Measurements from ENCODE around the gene ELP4.

Gene ELP4

DNA sequence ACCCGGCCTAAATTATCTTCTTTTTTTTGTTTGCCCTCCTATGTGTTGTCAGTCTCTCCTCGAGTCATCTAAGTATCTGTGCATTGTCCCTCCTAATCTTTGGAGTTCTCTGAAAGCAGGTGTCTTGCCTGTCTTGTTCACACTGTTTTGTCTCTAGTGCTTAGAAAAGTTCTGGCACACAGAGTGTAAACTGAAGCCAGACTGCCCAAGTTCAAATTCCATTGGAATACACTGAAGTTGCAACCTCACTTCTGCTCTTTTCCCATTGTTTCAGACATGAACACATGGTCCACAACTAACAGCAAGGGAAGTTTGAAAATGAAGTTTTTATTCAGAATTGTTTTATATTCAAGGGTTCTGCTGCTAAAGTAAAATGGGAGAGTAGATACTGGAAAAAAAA lies 262.8 kb downstream of the ELP4 start:
- DNase-seq (ENCODE audit: low read depth) = no peak

GRCh38 chr11:31779374-31779791 lies 269.8 kb downstream of the ELP4 start:
- no peak for DNase-seq (ENCODE audit: low read depth)

DNA sequence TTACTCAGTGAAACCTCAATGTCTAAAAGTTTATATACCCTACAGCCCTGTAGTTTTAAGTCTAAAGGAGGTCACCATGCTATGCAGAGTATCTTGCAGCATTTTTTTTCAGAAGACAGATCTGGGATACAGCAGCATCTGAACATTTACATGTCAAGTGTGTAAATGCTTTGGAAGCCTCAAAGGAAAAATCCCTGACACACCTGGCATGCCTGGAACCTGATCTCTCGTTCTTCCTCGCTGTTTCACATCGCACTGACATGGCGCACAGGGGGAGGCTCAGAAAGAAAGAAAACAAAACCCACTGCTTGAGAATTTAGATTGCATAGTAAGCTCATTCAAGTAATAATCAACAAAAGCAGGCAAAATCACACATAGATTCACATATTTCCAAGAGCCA lies 270.5 kb downstream of the ELP4 start:
- DNase-seq (ENCODE audit: low read depth) = no peak

DNA sequence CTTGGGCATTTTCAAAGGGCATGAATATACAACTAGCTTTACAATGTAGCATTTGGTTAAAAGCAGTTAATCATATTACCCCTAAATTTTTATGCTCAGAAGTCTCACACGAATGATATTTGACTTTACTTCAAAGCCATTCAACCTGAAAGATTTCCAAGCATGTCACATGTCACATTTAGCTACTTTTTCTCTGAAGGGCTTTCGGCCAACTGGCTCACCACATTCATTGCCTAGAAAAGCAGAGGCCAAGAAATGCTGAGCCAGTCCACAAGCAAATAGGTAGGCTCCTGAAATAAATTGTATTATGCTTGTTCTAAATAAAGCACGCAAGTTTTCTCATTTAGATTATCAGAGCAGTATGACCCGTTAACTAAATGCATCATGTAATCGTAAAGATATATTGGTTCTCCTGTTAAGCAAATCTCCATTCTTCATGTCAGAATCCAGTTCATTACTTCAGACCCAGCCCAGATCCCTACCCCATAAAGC lies 271.0 kb downstream of the ELP4 start:
- DNase-seq (ENCODE audit: low read depth) = no peak

- no peak for DNase-seq (ENCODE audit: low read depth)
These were observed 272.7 kb downstream of the ELP4 start for GRCh38 chr11:31782257-31782656.

DNA sequence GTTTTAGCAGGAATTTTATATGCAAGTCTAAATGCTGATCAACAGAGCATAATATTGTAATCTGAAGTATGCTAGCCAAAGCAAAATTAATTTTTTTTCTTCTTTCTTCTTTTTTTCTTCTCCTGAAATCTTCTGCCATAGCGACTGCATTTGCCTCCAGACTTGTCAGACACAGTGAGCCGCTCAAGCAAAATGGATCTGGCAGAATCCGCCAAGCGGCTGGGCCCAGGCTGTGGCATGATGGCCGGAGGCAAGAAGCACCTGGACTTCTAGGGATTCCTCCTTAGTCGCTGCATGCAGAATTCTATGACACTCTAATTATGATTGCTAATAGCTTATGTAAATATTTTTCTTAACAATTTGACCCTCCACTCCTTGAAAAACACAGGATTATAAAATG lies 273.7 kb downstream of the ELP4 start:
- no peak for DNase-seq (ENCODE audit: low read depth)

DNA sequence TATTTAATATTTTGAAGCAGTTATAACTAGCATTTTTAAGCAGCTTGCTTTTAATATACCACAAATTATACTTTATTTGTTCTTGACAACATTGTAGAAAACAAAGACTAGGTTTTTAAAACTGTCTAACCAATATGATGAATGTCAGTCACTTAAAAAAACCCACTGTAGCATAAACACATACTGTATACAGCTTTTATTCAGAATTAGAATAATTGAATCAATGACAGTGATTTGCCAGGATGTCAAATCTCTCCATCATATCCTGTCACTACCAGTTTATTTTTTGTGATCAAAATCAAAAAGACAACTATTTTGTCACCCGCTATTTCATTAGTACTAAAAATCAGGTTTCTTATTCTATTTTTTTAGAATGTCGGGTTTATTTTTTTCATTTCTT lies 275.0 kb downstream of the ELP4 start:
- DNase-seq (ENCODE audit: low read depth) = no peak

GRCh38 chr11:31786996-31787685 lies 277.6 kb downstream of the ELP4 start:
- DNase-seq (ENCODE audit: low read depth) = no peak

DNA sequence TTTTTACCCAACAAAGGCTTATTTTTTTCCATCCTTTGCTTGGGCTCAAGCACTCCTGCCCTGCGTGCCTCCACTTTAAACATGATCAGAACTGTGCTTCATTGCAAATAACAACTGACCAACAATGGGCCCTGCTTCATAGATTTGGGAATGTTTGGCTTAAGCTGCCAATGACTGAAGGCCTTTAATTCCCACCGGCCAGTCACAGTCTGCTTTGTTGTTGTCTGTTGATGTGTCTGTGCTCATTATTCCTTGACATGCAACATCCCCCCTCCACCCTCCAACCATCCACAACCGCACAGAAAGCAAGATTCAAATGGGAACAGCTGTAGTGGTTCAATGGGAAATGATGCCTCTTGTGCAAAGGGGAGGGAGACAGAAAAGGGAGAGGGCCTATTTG lies 278.5 kb downstream of the ELP4 start:
- DNase-seq (ENCODE audit: low read depth) = no peak

- no peak for DNase-seq (ENCODE audit: low read depth)
These were observed 281.1 kb downstream of the ELP4 start for GRCh38 chr11:31790649-31791048.

DNA sequence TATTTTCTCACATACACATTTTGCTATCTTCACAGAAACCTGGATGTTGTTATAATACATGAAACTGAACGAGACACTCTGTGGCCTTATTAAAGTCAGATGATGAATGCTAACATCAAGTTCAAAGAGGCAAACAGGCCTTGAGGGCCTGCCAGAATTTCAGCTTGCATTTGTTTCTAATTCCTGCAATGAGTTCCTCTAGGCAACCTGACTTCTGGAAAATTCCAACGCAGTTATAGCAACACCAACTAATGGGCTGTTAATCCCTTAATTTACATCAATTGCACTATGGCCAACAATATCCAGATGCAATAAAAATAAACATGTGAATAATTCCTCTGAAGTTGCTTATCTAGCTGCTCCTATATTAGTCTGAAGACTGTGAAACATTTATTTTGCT lies 282.5 kb downstream of the ELP4 start:
- DNase-seq (ENCODE audit: low read depth) = no peak

DNA sequence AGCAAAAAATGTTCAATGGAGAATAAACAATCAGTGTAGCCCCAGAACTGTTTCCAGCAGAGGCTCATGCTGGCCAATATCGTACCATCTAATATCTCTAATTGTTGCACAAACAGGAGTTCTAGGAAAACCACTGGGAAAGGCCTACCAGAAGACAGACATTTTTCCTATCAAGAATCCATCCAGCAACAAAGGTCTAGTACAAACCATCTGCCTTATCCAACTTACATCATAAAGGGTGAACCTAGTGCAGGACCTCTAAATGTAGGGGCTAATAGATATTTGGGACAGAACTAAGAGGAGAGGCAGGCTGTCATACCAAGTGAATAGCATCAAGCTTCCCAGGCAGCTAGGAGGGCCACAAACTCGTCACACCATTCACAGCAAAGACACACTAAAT lies 282.9 kb downstream of the ELP4 start:
- no peak for DNase-seq (ENCODE audit: low read depth)

DNA sequence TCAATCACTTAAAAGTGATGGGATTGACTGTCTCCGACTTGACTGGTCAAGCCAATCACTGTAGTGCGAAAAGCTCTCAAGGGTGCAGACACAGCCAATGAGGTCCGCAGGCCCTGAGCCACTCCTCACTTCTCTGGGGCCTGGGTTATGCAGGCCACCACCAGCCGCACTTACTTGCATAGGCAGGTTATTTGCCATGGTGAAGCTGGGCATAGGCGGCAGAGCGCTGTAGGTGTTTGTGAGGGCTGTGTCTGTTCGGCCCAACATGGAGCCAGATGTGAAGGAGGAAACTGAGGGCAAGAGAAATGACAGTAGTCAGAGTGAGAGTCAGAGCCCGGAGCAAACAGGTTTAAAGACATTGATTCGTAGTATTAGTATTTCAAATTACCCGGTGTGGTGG lies 283.7 kb downstream of the ELP4 start:
- no peak for DNase-seq (ENCODE audit: low read depth)

GRCh38 chr11:31794548-31794947 lies 285.0 kb downstream of the ELP4 start:
- no peak for DNase-seq (ENCODE audit: low read depth)

GRCh38 chr11:31795706-31796498 lies 286.3 kb downstream of the ELP4 start:
- DNase-seq (ENCODE audit: low read depth) = no peak

DNA sequence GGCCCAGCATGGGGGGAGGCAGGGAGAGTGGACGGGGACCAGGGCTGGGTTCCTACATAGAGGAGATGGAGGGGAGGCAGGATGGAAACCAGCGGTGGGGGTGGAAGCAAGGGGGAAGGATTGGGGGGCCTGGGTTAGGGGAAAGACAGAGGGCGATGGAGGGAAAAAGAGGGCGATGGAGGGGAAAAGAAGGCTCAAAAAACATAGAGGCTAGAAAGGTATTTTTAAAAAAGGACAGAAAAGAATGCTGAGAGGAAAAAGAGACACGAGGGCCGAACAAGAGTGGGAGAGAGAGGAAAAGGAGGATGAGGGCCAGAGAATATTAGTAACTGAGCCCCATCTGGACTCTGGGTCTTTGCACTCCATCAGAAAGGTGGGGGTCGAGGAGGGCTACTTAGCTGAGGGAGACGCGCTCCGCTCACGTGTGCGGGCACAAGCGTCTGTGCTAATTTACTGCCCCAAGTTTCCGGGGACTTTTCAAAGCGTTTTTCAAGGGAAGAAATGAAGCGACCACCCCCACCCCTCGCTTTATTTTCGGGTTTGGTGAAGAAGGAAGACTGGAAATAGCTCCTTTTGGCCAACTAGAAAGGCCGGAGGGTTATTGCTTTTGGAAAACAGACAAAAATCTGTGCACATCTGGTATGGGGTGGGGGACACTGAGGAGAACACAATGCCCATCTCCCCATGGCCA lies 287.1 kb downstream of the ELP4 start:
- no peak for DNase-seq (ENCODE audit: low read depth)

- no peak for DNase-seq (ENCODE audit: low read depth)
These were observed 287.9 kb downstream of the ELP4 start for GRCh38 chr11:31797190-31798056.

- DNase-seq (ENCODE audit: low read depth) = no peak
These were observed 288.5 kb downstream of the ELP4 start for GRCh38 chr11:31798057-31798553.

DNA sequence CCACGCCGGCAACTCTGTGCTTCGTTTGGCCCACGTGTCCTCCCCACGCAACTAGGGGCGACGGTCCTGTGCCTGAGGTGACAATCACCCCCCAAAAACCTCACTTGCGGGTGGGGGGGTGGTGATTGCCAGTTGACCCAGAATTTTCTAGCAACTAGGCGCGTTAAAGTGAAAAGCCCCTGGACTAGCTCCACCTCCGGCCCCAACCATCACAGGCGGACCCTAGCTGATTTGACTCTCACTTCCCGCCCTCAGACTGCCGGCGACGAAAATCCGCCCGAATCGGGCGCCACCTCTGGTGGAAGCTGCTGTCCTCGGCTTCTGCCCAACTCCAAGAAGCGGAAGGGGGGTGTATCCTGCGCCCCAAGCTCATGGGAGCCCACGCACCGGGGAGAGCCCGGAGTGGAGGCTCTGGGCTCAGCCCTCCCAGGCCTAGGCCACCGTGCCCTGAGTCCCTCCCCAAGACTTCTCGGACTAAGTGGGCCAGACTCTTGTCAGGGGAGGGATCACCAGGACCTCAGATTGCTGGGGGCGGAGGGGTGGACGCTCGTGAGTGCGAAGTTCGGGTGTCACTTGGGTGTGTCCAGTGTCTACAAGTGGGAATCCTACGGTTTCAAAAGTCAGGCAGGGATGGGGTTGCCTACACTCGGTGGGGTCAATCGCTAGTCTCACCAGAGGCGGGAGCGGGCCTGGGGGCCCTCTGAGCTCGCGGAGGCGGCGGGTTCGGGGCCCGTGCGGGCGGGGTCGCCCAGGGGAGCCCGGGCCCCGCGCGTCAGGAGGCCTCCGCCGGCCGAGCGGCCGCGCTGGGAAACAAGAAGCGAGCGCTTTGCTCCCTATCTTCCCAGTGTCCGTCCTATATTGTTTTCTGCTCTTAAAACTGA lies 289.2 kb downstream of the ELP4 start:
- DNase-seq (ENCODE audit: low read depth) = no peak
